ENCODE results near the gene NCOA4.
"Not testable (repeated sequence)": the region's sequence is repeated elsewhere in the genome, so short reads cannot be mapped to it uniquely, and the experiment has no call there.

Gene NCOA4

GRCh38 chr10:46052057-46052790 is 21.8 kb upstream of the NCOA4 start:
- DNase-seq (ENCODE audit: low read depth in 2 of 2): no peak

- DNase-seq (ENCODE audit: low read depth in 2 of 2): no peak
These were observed 20.7 kb upstream of the NCOA4 start for GRCh38 chr10:46050941-46051623.

DNA sequence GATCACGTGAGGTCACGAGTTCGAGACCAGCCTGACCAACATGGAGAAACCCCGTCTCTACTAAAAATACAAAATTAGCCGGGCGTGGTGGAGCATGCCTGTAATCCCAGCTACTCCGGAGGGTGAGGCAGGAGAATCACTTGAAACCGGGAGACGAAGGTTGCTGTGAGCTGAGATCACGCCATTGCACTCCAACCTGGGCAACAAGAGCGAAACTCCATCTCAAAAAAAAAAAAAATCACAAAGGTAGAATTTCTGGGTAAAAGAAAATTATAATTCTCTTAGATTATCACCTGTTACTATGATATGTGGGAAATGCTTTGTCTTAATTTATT is 19.0 kb upstream of the NCOA4 start:
- DNase-seq (ENCODE audit: low read depth in 2 of 2): not testable (repeated sequence)

DNA sequence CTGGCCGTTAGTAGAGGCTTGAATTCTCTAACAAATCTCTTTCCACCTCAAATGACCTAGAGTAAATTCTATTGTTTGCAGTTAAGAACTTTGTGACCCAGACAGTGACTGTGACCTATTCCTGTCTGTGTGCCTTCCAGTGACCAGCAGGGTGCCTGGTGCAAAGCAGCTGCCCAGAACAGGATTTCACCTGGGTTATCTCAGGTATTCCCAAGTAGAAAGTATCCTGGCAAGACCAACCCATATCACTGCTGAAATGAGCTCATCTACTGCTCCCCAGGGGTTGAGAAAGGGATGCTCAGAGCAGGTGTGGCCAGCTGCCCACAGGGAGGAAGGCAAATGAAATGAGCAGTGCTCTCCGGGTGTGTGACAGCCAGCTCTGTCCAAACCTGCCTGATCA is 17.7 kb upstream of the NCOA4 start:
- no peak for DNase-seq (ENCODE audit: low read depth in 2 of 2)

- DNase-seq (ENCODE audit: low read depth in 2 of 2): no peak
These were observed 15.8 kb upstream of the NCOA4 start, which contains the start of gene MSMB for GRCh38 chr10:46046261-46046660. Gene MSMB (minus strand): TSS chr10:46046269. CDS start chr10:46046237, 32 bp downstream.

DNA sequence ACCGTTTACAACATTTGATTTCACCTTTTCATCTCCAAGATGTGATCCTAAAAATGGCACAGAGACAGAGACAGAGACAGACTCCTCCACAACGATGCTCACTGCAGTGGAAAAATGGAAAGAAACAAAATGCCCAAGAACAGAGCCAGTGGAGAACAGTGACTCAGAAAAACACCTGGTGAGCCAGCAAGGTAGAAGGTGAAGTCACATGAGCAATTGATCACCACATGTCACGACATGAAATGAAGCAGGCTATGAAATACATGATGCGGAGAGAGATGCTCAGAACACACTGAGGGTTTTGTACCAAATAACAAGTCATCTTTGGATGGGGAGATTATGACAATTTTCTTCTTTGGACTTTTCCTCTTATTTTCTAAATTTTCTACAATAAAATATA is 12.1 kb upstream of the NCOA4 start:
- DNase-seq (ENCODE audit: low read depth in 2 of 2): no peak

- no peak for DNase-seq (ENCODE audit: low read depth in 2 of 2)
These were observed 9.6 kb upstream of the NCOA4 start for GRCh38 chr10:46040004-46040403.

DNA sequence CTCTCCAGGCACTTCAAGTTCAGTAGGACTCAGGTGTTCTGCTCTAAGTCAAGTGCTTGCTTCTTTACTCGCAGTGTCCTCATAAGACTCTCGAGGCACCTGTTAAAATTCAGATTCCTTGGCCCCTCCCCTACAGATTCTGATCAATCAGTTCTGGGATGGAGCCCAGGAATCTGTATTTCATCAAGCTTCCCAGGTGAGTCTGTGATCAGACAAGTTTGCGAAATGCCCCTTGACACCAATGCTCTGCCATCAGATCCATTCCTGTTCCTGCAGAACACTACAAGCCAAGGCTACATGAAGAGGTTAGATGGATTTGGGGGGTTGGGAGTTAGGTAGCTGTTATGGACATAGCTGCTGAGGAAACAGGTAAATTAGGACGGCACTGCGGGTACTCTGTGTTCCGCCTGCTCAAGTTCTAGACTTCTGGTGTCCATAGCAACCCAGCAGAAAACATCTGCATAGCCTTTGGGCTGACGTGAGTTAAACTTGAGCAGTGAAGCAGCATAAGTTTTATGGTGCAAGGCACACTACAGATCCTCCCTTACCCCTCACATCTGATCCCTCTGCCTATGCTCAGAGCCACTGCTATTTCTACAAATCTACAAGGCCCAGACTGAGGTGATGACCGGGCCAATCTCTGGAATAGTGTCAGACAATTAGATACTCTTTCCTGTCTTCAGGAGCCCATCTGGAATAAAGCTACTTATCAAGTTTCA is 6.8 kb upstream of the NCOA4 start:
- no peak for DNase-seq (ENCODE audit: low read depth in 2 of 2)

- no peak for DNase-seq (ENCODE audit: low read depth in 2 of 2)
These were observed 5.8 kb upstream of the NCOA4 start for GRCh38 chr10:46035923-46036849.

DNA sequence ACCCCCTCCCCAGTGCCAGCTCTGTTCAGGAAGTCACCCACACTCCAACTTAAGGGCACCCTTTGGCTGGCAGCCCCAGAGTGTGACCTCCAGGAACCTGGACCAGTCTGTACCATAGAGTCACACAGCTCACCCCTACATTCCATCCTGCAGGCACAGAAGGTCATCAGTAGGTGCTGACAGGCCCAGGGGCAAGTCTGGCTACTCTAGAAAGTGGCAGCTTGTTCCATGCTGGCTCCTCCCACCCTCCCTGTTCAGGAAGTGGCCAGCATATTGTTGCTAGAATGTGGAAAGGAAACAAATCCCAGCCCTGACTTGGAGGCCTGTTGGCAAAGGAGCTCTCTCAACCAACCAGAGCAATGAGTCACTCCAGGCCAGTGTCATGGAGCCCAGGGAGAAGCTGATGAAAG is 3.2 kb upstream of the NCOA4 start:
- DNase-seq (ENCODE audit: low read depth in 2 of 2): no peak

GRCh38 chr10:46031648-46032532 is 1.5 kb upstream of the NCOA4 start:
- DNase-seq (ENCODE audit: low read depth in 2 of 2): no peak

DNA sequence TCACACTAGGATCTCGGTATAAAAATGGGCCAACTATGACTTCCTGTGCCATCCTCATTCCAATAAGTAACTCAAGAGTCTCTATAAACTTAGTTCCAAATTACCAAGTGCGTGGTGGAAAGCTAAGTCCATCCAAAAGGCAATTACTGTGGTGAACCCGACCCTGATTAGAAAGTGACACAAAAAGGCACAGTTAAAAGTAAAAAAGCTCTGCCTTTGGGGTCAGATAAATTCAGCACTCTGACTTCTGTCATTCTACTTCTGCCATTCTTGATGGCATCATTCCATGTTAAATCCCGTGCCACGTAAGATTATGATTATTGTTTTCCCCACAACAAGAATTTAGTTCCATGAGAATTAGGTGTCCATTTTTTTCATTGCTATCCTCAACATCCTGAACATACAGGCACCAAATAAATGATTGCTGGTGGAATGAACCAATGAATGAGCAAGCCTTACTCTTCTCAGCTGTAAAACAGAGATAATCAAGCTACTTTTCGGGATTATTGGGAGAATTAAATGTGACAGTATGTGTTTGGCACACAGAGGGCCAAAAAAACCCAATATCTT is 877 bp downstream of the NCOA4 start:
- no peak for DNase-seq (ENCODE audit: low read depth in 2 of 2)

GRCh38 chr10:46028584-46029460 is 1.6 kb downstream of the NCOA4 start:
- DNase-seq (ENCODE audit: low read depth in 2 of 2): no peak

- no peak for DNase-seq (ENCODE audit: low read depth in 2 of 2)
These were observed 4.3 kb downstream of the NCOA4 start for GRCh38 chr10:46026106-46026505.

GRCh38 chr10:46025406-46025805 is 5.0 kb downstream of the NCOA4 start:
- no peak for DNase-seq (ENCODE audit: low read depth in 2 of 2)

DNA sequence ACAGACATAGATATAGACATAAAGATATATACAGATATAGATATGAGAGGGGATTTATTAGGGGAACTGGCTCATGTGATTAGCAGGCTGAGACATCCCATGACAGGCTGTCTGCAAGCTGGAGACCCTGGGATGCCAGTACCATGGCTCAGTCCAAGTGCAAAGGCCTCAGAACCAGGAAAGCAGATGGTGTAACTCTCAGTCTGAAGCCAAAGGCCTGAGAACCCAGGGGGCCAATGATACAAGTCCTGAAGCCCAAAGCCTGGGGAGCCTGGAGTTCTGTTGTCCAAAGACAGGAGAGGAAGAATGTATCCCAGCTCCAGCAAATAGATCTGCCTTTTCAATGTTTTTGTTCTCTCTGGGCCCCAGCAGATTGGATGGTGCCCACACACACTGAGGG is 5.5 kb downstream of the NCOA4 start:
- no peak for DNase-seq (ENCODE audit: low read depth in 2 of 2)

GRCh38 chr10:46022978-46023702 is 7.3 kb downstream of the NCOA4 start:
- peak; percentile 54 to 64 for DNase-seq (ENCODE audit: low read depth in 2 of 2)

DNA sequence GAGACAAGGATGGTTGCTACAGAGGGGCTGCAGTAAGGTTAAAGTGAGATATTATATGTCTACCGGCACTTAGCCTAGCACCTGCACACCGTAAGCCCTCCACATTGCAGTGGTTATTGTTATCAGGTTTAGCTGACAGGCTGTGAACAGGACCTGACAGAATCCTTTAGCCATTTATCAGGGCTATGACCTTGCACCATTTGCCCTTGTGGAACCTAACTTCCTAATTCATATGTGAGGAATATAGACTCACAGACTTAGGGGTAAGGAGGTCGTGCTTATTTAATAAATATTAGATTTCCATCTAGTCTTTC is 10.1 kb downstream of the NCOA4 start:
- DNase-seq (ENCODE audit: low read depth in 2 of 2): no peak
